Activated naive CD8-positive, alpha-beta T cell (primary cell): ENCODE results near the gene MECP2.
A peak's percentile ranks its signal among the peaks of the same experiment; 100 is the strongest.
"Not testable (repeated sequence)": the region's sequence is repeated elsewhere in the genome, so short reads cannot be mapped to it uniquely, and the experiment has no call there.

ENCODE experiments used
- H3K27ac Mint-ChIP-seq: one replicate; pipeline ENCODE4 v1.8.0; 2021; ENCODE audit warnings: mixed read lengths
- H3K27me3 Mint-ChIP-seq: one replicate; pipeline ENCODE4 v1.8.0; 2021; ENCODE audit warnings: mixed read lengths
- H3K36me3 Mint-ChIP-seq: one replicate; pipeline ENCODE4 v1.8.0; 2021; ENCODE audit warnings: mixed read lengths
- H3K4me1 Mint-ChIP-seq: one replicate; pipeline ENCODE4 v1.8.0; 2021; ENCODE audit warnings: low read depth, mixed read lengths
- H3K4me3 Mint-ChIP-seq: one replicate; pipeline ENCODE4 v1.8.0; 2021; ENCODE audit warnings: mild to moderate bottlenecking, mixed read lengths
- H3K9me3 Mint-ChIP-seq: one replicate; pipeline ENCODE4 v1.8.0; 2021; ENCODE audit warnings: low read depth, mixed read lengths

MECP2 gene

GRCh38 chrX:153994398-153994797 lies 103.1 kb downstream of the MECP2 start:
- H3K9me3 Mint-ChIP-seq, H3K27ac Mint-ChIP-seq, H3K36me3 Mint-ChIP-seq, H3K27me3 Mint-ChIP-seq, H3K4me3 Mint-ChIP-seq: not testable (repeated sequence)
- H3K4me1 Mint-ChIP-seq = peaks cover 17% of the 10 kb centered on the region

GRCh38 chrX:153993978-153994377 lies 103.5 kb downstream of the MECP2 start:
- Mint-ChIP-seq H3K9me3 (no peaks in the 10 kb centered on the region), H3K4me3 (no peak overlapping the region), H3K4me1 (peaks cover 20% of the 10 kb centered on the region), H3K27ac (no peak overlapping the region), H3K27me3 (no peaks in the 10 kb centered on the region), H3K36me3 (no peaks in the 10 kb centered on the region)

GRCh38 chrX:153993079-153993478 lies 104.4 kb downstream of the MECP2 start:
- Mint-ChIP-seq H3K27me3 (no peaks in the 10 kb centered on the region), H3K27ac (no peak overlapping the region), H3K36me3 (no peaks in the 10 kb centered on the region), H3K4me3 (no peak overlapping the region), H3K4me1 (peaks cover 20% of the 10 kb centered on the region), H3K9me3 (no peaks in the 10 kb centered on the region)

- no peaks in the 10 kb centered on the region for H3K36me3 Mint-ChIP-seq
- H3K27me3 Mint-ChIP-seq = no peaks in the 10 kb centered on the region
- no peaks in the 10 kb centered on the region for H3K9me3 Mint-ChIP-seq
- no peak overlapping the region for H3K27ac Mint-ChIP-seq
- H3K4me1 Mint-ChIP-seq = peaks cover 20% of the 10 kb centered on the region
- no peak overlapping the region for H3K4me3 Mint-ChIP-seq
These were observed 105.3 kb downstream of the MECP2 start for GRCh38 chrX:153992180-153992579.

GRCh38 chrX:153991013-153991580 lies 106.4 kb downstream of the MECP2 start:
- Mint-ChIP-seq H3K27me3 (no peaks in the 10 kb centered on the region), H3K27ac (peak overlapping the region; percentile 34), H3K36me3 (no peaks in the 10 kb centered on the region), H3K4me1 (peaks cover 21% of the 10 kb centered on the region), H3K4me3 (no peak overlapping the region), H3K9me3 (no peaks in the 10 kb centered on the region)

- Mint-ChIP-seq H3K36me3 (no peaks in the 10 kb centered on the region), H3K9me3 (no peaks in the 10 kb centered on the region), H3K27me3 (no peaks in the 10 kb centered on the region), H3K4me3 (peak overlapping the region; percentile 47), H3K27ac (peak overlapping the region; percentile 84), H3K4me1 (peaks cover 23% of the 10 kb centered on the region)
These were observed 107.4 kb downstream of the MECP2 start for GRCh38 chrX:153989973-153990655.

- Mint-ChIP-seq H3K27ac (no peak overlapping the region), H3K4me3 (no peak overlapping the region), H3K4me1 (peaks cover 34% of the 10 kb centered on the region), H3K36me3 (no peaks in the 10 kb centered on the region), H3K9me3 (no peaks in the 10 kb centered on the region), H3K27me3 (no peaks in the 10 kb centered on the region)
These were observed 109.0 kb downstream of the MECP2 start for GRCh38 chrX:153988493-153988892.

- H3K4me3 Mint-ChIP-seq = peak overlapping the region; percentile 86
- no peaks in the 10 kb centered on the region for H3K9me3 Mint-ChIP-seq
- H3K27me3 Mint-ChIP-seq = no peaks in the 10 kb centered on the region
- peak overlapping the region; percentile 96 for H3K27ac Mint-ChIP-seq
- no peaks in the 10 kb centered on the region for H3K36me3 Mint-ChIP-seq
- peaks cover 44% of the 10 kb centered on the region for H3K4me1 Mint-ChIP-seq
These were observed 113.0 kb downstream of the MECP2 start for GRCh38 chrX:153984351-153985178.

- Mint-ChIP-seq H3K4me1 (peaks cover 40% of the 10 kb centered on the region), H3K27me3 (no peaks in the 10 kb centered on the region), H3K4me3 (peak overlapping the region; percentile 67), H3K36me3 (no peaks in the 10 kb centered on the region), H3K9me3 (no peaks in the 10 kb centered on the region), H3K27ac (peak overlapping the region; percentile 96)
These were observed 114.2 kb downstream of the MECP2 start for GRCh38 chrX:153983321-153983801.

GRCh38 chrX:153981771-153982533 lies 115.6 kb downstream of the MECP2 start:
- Mint-ChIP-seq H3K27ac (peak overlapping the region; percentile 96), H3K4me3 (peak overlapping the region; percentile 73), H3K9me3 (no peaks in the 10 kb centered on the region), H3K4me1 (peaks cover 38% of the 10 kb centered on the region), H3K27me3 (no peaks in the 10 kb centered on the region), H3K36me3 (no peaks in the 10 kb centered on the region)

GRCh38 chrX:153981231-153981630 lies 116.3 kb downstream of the MECP2 start:
- peaks cover 38% of the 10 kb centered on the region for H3K4me1 Mint-ChIP-seq
- peak overlapping the region; percentile 92 for H3K27ac Mint-ChIP-seq
- no peaks in the 10 kb centered on the region for H3K9me3 Mint-ChIP-seq
- peak overlapping the region; percentile 73 for H3K4me3 Mint-ChIP-seq
- no peaks in the 10 kb centered on the region for H3K27me3 Mint-ChIP-seq
- H3K36me3 Mint-ChIP-seq = no peaks in the 10 kb centered on the region

GRCh38 chrX:153980394-153980793 lies 117.1 kb downstream of the MECP2 start:
- H3K27me3 Mint-ChIP-seq, H3K36me3 Mint-ChIP-seq, H3K9me3 Mint-ChIP-seq: not testable (repeated sequence)
- peak overlapping the region; percentile 88 for H3K27ac Mint-ChIP-seq
- H3K4me1 Mint-ChIP-seq = peaks cover 41% of the 10 kb centered on the region
- peak overlapping the region; percentile 59 for H3K4me3 Mint-ChIP-seq

GRCh38 chrX:153974726-153975286 lies 122.7 kb downstream of the MECP2 start:
- H3K27me3 Mint-ChIP-seq = no peaks in the 10 kb centered on the region
- H3K4me1 Mint-ChIP-seq = peaks cover 22% of the 10 kb centered on the region
- no peaks in the 10 kb centered on the region for H3K36me3 Mint-ChIP-seq
- peak overlapping the region; percentile 7 for H3K4me3 Mint-ChIP-seq
- no peaks in the 10 kb centered on the region for H3K9me3 Mint-ChIP-seq
- peak overlapping the region; percentile 98 for H3K27ac Mint-ChIP-seq

GRCh38 chrX:153974003-153974725 lies 123.4 kb downstream of the MECP2 start:
- Mint-ChIP-seq H3K27me3 (no peaks in the 10 kb centered on the region), H3K9me3 (no peaks in the 10 kb centered on the region), H3K4me1 (peaks cover 23% of the 10 kb centered on the region), H3K36me3 (no peaks in the 10 kb centered on the region), H3K4me3 (peak overlapping the region; percentile 94), H3K27ac (peak overlapping the region; percentile 98)
